NB4 (cell line): ENCODE data around the gene CCP110.

Source experiments
- CTCF ChIP-seq: IDR thresholded peaks from one replicate; pipeline ENCODE4 v1.5.1; 2012; ENCODE audit warnings: low read depth, low read length
- TF ChIP-seq, protein P1 (sequence below): IDR thresholded peaks from 2 replicates; pipeline ENCODE4 v1.6.1; 2011; ENCODE audit warnings: low read depth, low read length

- TF ChIP-seq CTCF, result no peak
- TF ChIP-seq, protein P1, sequence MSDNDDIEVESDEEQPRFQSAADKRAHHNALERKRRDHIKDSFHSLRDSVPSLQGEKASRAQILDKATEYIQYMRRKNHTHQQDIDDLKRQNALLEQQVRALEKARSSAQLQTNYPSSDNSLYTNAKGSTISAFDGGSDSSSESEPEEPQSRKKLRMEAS, result no peak
Observed at GRCh38 chr16:19485611-19486010, 38.1 kb upstream of the CCP110 start.
